Measurements from ENCODE around the gene MPEG1. TPM values are rescaled to one million over a fixed set of nuclear protein-coding genes. Genes with fewer than 3 reads are reported as not detected.

The MPEG1 gene
- not detected for total RNA-seq

GRCh38 chr11:59212744-59213631 is at the start of gene MPEG1:
Gene MPEG1, minus strand, starts transcription at chr11:59212927. Its CDS starts 62 bp downstream, at chr11:59212865.
- H3K27me3 Mint-ChIP-seq: peaks cover 24% of the 10 kb centered on the region
- H3K9me3 Mint-ChIP-seq (ENCODE audit: low read depth): no peaks in the 10 kb centered on the region
- intact Hi-C loops (cut with DNase I, micrococcal nuclease): no loop called here
- H3K4me3 Mint-ChIP-seq: no peak within 1 kb of the TSS
- H3K4me1 Mint-ChIP-seq: peaks cover 31% of the 10 kb centered on the region
- DNase-seq (no peak), ATAC-seq (no peak)
- POLR2A ChIA-PET: interaction anchor here (0.6 kb wide), 1 partner anchor 508 kb away, joined by 4 read pairs; no protein-coding TSS in a partner anchor
- CTCF ChIA-PET: interaction anchor here (0.5 to 1.5 kb wide), 2 partner anchors 27 to 41 kb away, joined by 3 to 4 read pairs; partner anchors contain the start of gene DTX4
- H3K27ac Mint-ChIP-seq: no peak within 1 kb of the TSS
- no peaks in the 10 kb centered on the region for H3K36me3 Mint-ChIP-seq (ENCODE audit: low read depth)

- POLR2A ChIA-PET: no interaction called here
- no peaks in the 10 kb centered on the region for H3K4me1 Mint-ChIP-seq
- no peaks in the 10 kb centered on the region for H3K36me3 Mint-ChIP-seq (ENCODE audit: low read depth)
- DNase-seq (no peak), ATAC-seq (no peak)
- H3K4me3 Mint-ChIP-seq: no peak overlapping the region
- no peaks in the 10 kb centered on the region for H3K27me3 Mint-ChIP-seq
- CTCF ChIA-PET: interaction anchor here (0.6 kb wide), 1 partner anchor 38 kb away, joined by 3 read pairs; no protein-coding TSS in a partner anchor
- intact Hi-C loops (cut with DNase I, micrococcal nuclease): no loop called here
- no peak overlapping the region for H3K27ac Mint-ChIP-seq
- H3K9me3 Mint-ChIP-seq (ENCODE audit: low read depth): no peaks in the 10 kb centered on the region
Measured at GRCh38 chr11:59262177-59262818, 49.6 kb upstream of the MPEG1 start.

DNA sequence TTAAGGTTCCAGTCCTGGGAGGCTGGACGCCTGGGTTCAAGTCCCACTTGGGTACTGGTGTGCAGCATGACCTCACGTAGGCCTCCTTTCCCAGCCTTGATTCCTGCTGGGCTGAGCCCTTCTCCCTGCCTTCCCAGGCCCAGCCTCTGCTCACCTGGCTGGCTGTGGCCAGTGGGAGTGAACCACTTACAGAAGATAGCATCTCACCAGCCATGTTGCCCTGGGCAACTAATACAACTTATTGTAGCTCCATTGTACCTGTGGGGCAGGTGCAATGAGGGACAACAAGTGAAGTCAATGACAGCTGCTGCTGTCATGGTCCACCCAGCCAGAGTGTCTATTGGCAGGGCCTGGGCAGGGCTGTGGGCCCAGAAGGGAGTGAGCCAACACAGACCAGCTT is 48.4 kb upstream of the MPEG1 start:
- ChIA-PET POLR2A (no interaction called here), CTCF (no interaction called here)
- Mint-ChIP-seq H3K4me3 (no peak overlapping the region), H3K4me1 (no peaks in the 10 kb centered on the region), H3K27me3 (no peaks in the 10 kb centered on the region), H3K36me3 (ENCODE audit: low read depth) (no peaks in the 10 kb centered on the region), H3K27ac (no peak overlapping the region), H3K9me3 (ENCODE audit: low read depth) (no peaks in the 10 kb centered on the region)
- ATAC-seq (no peak), DNase-seq (no peak)
- intact Hi-C loops (cut with DNase I, micrococcal nuclease): no loop called here

DNA sequence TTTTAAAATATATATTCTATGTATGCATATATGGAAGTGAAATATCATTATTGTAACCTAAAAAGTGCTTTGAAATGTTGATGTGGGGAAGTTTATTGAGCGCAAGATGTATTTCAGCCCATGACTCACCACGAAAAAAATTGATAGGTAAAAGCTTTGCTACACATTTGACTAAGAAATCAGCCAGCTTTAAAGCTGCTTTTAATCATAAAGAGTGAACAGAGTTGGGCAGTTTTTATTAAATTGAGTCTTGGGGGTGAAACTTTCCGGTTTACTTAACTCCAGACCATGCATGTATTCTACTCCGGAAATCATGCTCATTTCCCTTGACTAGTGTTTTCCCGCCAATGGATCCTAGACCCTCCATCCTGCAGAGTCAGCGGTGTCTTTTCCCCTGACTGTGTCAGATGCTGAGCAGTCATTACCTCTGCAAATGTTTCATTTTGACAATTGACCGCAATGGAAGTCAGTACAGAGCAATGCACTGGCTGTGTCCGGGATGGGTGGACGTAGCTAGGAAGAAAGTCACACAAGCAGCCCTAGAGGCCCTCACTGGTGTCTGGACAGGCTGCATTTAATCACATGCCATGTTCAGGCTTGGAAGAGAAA is 47.2 kb upstream of the MPEG1 start:
- CTCF ChIA-PET: interaction anchor here (0.5 to 1.0 kb wide), 2 partner anchors 73 to 553 kb away, joined by 3 read pairs; no protein-coding TSS in a partner anchor
- Mint-ChIP-seq H3K4me1 (no peaks in the 10 kb centered on the region), H3K27ac (no peak overlapping the region), H3K4me3 (no peak overlapping the region), H3K36me3 (ENCODE audit: low read depth) (no peaks in the 10 kb centered on the region), H3K27me3 (no peaks in the 10 kb centered on the region), H3K9me3 (ENCODE audit: low read depth) (no peaks in the 10 kb centered on the region)
- DNase-seq (no peak), ATAC-seq (no peak)
- intact Hi-C loops (cut with DNase I, micrococcal nuclease): no loop called here
- POLR2A ChIA-PET: interaction anchor here (0.5 kb wide), 1 partner anchor 156 kb away, joined by 3 read pairs; no protein-coding TSS in a partner anchor

DNA sequence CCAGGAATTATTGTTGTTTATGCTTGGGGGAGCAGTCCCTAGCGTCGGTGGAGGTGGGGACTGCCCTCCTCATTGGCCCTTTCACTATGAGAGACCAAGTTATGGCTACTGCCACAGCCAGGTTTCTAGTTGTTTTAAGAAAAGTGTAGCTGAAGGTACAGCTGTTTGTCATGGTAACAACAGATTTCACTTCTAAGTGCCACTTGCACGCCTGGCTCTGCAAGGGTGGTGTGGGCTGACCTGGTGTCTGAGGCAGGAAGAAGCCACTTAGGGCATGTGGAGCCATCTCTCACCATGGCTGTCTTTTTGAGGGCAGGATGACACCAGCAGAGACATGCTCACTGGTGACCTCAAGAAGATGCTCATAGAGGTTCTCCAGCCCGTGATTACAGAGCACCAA is 46.3 kb upstream of the MPEG1 start:
- Mint-ChIP-seq H3K27ac (no peak overlapping the region), H3K27me3 (no peaks in the 10 kb centered on the region), H3K4me1 (no peaks in the 10 kb centered on the region), H3K9me3 (ENCODE audit: low read depth) (no peaks in the 10 kb centered on the region), H3K4me3 (no peak overlapping the region), H3K36me3 (ENCODE audit: low read depth) (no peaks in the 10 kb centered on the region)
- ChIA-PET CTCF (no interaction called here), POLR2A (no interaction called here)
- no peak for ATAC-seq
- intact Hi-C loops (cut with DNase I, micrococcal nuclease): no loop called here
- DNase-seq: no peak

DNA sequence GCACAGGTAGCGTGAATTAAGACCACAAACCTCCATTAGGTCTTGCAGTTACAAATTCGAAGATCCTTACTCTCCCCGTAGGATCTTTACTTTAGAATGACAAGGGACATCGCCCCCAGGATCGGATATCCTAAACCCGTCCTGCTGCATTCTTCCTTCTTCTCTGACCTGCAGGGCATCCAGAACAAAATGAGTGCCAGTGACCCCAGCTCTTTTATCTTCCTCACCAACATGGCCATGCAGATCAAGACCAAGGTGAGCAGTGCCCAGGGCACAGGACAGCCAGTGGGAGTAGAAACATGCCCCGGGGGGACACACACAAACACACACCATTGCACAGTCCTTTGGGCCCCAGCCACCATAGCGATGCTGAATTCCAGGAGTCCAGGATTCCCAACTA is 42.6 kb upstream of the MPEG1 start:
- DNase-seq (no peak), ATAC-seq (no peak)
- Mint-ChIP-seq H3K27me3 (no peaks in the 10 kb centered on the region), H3K4me1 (no peaks in the 10 kb centered on the region), H3K4me3 (no peak overlapping the region), H3K36me3 (ENCODE audit: low read depth) (no peaks in the 10 kb centered on the region), H3K9me3 (ENCODE audit: low read depth) (no peaks in the 10 kb centered on the region), H3K27ac (no peak overlapping the region)
- intact Hi-C loops (cut with DNase I, micrococcal nuclease): no loop called here
- ChIA-PET POLR2A (no interaction called here), CTCF (no interaction called here)

- H3K27ac Mint-ChIP-seq: no peak overlapping the region
- H3K27me3 Mint-ChIP-seq: no peaks in the 10 kb centered on the region
- ChIA-PET POLR2A (no interaction called here), CTCF (no interaction called here)
- no peaks in the 10 kb centered on the region for H3K4me1 Mint-ChIP-seq
- ATAC-seq: no peak
- H3K9me3 Mint-ChIP-seq (ENCODE audit: low read depth): no peaks in the 10 kb centered on the region
- intact Hi-C loops (cut with DNase I, micrococcal nuclease): no loop called here
- no peak for DNase-seq
- no peaks in the 10 kb centered on the region for H3K36me3 Mint-ChIP-seq (ENCODE audit: low read depth)
- H3K4me3 Mint-ChIP-seq: no peak overlapping the region
Measured at GRCh38 chr11:59254286-59254685, 41.6 kb upstream of the MPEG1 start.

- intact Hi-C loops (cut with DNase I, micrococcal nuclease): no loop called here
- H3K4me3 Mint-ChIP-seq: no peak overlapping the region
- no peaks in the 10 kb centered on the region for H3K9me3 Mint-ChIP-seq (ENCODE audit: low read depth)
- H3K27ac Mint-ChIP-seq: no peak overlapping the region
- H3K4me1 Mint-ChIP-seq: peaks cover 9% of the 10 kb centered on the region
- H3K36me3 Mint-ChIP-seq (ENCODE audit: low read depth): no peaks in the 10 kb centered on the region
- H3K27me3 Mint-ChIP-seq: no peaks in the 10 kb centered on the region
- no peak for DNase-seq
- ATAC-seq: no peak
- ChIA-PET CTCF (no interaction called here), POLR2A (no interaction called here)
Measured at GRCh38 chr11:59253001-59253400, 40.3 kb upstream of the MPEG1 start.

DNA sequence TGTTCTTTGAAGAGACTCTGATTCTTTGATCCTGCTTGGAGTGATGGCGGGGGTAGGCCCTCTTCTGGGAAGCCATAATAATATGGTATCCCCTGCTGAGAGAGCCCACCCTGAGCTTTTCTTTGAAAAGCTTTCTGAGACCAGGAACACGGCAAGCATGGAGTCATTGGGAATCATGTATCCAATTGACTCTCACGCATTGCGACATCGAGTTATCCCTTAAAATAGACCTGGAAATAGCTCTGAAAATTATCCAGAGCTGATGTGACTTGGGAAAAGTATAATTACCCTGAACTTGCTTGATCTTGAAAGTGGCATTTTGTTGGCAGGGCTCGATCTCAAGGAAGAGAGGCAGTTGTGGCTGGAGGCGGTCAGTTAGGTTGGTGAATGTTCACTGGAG is 36.8 kb upstream of the MPEG1 start:
- H3K36me3 Mint-ChIP-seq (ENCODE audit: low read depth): no peaks in the 10 kb centered on the region
- ChIA-PET POLR2A (no interaction called here), CTCF (interaction anchor here (1.7 kb wide), 1 partner anchor 13 kb away, joined by 4 read pairs; no protein-coding TSS in a partner anchor)
- H3K4me1 Mint-ChIP-seq: peaks cover 20% of the 10 kb centered on the region
- intact Hi-C loops (cut with DNase I, micrococcal nuclease): no loop called here
- H3K9me3 Mint-ChIP-seq (ENCODE audit: low read depth): no peaks in the 10 kb centered on the region
- peaks cover under 1% of the 10 kb centered on the region for H3K27me3 Mint-ChIP-seq
- H3K4me3 Mint-ChIP-seq: no peak overlapping the region
- ATAC-seq (no peak), DNase-seq (no peak)
- H3K27ac Mint-ChIP-seq: no peak overlapping the region

DNA sequence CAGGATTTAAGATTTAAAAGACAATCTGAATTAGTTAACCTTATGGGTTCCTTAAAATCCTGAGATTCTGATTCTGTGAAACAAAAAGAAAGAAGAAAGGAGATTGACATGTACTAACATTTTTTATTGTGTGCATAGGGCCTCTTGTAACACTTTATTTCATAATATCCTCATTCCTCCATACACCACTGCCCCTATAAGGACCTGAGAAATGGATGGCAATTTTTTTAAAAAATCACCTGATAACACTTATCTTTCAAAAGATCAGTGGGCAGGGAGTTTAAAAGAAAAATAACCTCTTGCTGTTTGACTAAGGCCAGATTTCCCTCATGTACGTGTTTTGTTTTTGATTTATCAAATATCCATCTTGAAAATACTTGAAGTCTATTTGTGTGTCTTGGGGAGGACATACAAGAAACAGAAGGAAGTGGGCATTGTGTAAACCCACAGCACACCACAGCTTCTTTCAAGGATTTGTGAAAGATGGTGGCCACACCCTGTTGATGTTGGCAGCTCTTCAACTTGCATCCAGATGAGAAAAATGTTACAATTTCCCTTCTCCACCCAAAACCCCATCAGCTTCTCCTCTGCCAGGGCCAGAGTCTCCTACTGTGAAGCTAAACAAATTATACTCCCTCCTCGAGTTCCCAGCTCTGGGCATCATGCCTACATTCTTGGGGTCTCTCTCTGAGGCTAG is 35.0 kb upstream of the MPEG1 start:
- no peak overlapping the region for H3K4me3 Mint-ChIP-seq
- no peaks in the 10 kb centered on the region for H3K9me3 Mint-ChIP-seq (ENCODE audit: low read depth)
- H3K27ac Mint-ChIP-seq: no peak overlapping the region
- DNase-seq (no peak), ATAC-seq (no peak)
- H3K36me3 Mint-ChIP-seq (ENCODE audit: low read depth): no peaks in the 10 kb centered on the region
- H3K27me3 Mint-ChIP-seq: peaks cover 2% of the 10 kb centered on the region
- POLR2A ChIA-PET: no interaction called here
- intact Hi-C loops (cut with DNase I, micrococcal nuclease): no loop called here
- CTCF ChIA-PET: interaction anchor here (0.6 to 1.7 kb wide), 4 partner anchors 11 to 1434 kb away, joined by 3 to 4 read pairs (median 4); partner anchors contain the start of gene DTX4
- H3K4me1 Mint-ChIP-seq: peaks cover 20% of the 10 kb centered on the region

DNA sequence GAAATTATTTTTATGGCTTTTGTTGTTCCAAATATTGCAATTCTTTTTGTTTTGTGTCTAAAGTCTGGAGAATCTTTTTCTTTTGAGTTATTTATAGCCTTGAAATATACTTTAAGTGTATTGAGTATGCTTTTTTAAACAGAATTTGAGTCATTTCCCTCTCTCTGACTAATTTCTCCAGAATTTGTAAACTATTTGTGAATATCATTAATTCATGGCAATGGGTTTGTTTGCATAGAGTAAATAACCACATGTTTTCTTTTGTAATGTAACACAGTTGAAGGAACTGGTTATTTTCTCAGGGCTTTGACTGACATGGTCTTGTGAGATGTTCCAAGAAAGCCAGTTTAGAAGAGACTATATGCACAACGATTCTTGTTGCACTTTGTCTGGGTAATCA is 30.9 kb upstream of the MPEG1 start:
- no peak for ATAC-seq
- ChIA-PET POLR2A (interaction anchor here (0.7 kb wide), 1 partner anchor 50 kb away, joined by 4 read pairs; no protein-coding TSS in a partner anchor), CTCF (interaction anchor here (0.6 kb wide), 1 partner anchor 26 kb away, joined by 3 read pairs; no protein-coding TSS in a partner anchor)
- H3K27me3 Mint-ChIP-seq: peaks cover 2% of the 10 kb centered on the region
- no peak for DNase-seq
- H3K4me1 Mint-ChIP-seq: peaks cover 16% of the 10 kb centered on the region
- H3K4me3 Mint-ChIP-seq: no peak overlapping the region
- peaks cover 1% of the 10 kb centered on the region for H3K9me3 Mint-ChIP-seq (ENCODE audit: low read depth)
- H3K36me3 Mint-ChIP-seq (ENCODE audit: low read depth): no peaks in the 10 kb centered on the region
- intact Hi-C loops (cut with DNase I, micrococcal nuclease): no loop called here
- H3K27ac Mint-ChIP-seq: no peak overlapping the region
